Hepatocyte (in vitro differentiated cells): ENCODE measurements around the gene PCSK4. TPM values are rescaled to one million over a fixed set of nuclear protein-coding genes. Genes with fewer than 3 reads are reported as not detected.

Experiments
- DNase-seq: peaks from one replicate; pipeline ENCODE4 v3.0.0-alpha.2; 2016; ENCODE audit warnings: low spot score
- H2AFZ ChIP-seq: fragments of 200-600 bp; sonication (generic); 2 replicates; pipeline ENCODE4 v1.6.0; 2016; ENCODE audit warnings: antibody characterized with exemption, mild to moderate bottlenecking
- H3K27ac ChIP-seq: fragments of 200-600 bp; sonication (generic); 2 replicates; pipeline ENCODE4 v1.5.1; 2016; ENCODE audit warnings: mild to moderate bottlenecking
- H3K27me3 ChIP-seq: fragments of 200-600 bp; sonication (generic); 2 replicates; pipeline ENCODE4 v1.6.1; 2016
- H3K36me3 ChIP-seq: fragments of 200-600 bp; sonication (generic); replicated peaks from 2 replicates; pipeline ENCODE4 v1.5.1; 2016; ENCODE audit warnings: low read depth; ENCODE audit not compliant: insufficient read depth
- H3K4me1 ChIP-seq: fragments of 200-600 bp; sonication (generic); 2 replicates; pipeline ENCODE4 v1.5.1; 2016; ENCODE audit warnings: mild to moderate bottlenecking, moderate library complexity; ENCODE audit not compliant: insufficient read depth
- H3K4me2 ChIP-seq: fragments of 200-600 bp; sonication (generic); 2 replicates; pipeline ENCODE4 v1.6.0; 2016
- H3K4me3 ChIP-seq: fragments of 200-600 bp; sonication (generic); 2 replicates; pipeline ENCODE4 v1.5.1; 2016; ENCODE audit warnings: mild to moderate bottlenecking
- H3K79me2 ChIP-seq: fragments of 200-600 bp; sonication (generic); 2 replicates; pipeline ENCODE4 v1.6.0; 2017; ENCODE audit warnings: mild to moderate bottlenecking
- H3K9me2 ChIP-seq: fragments of 200-600 bp; sonication (generic); replicated peaks from 2 replicates; pipeline ENCODE4 v1.6.0; 2017; ENCODE audit warnings: mild to moderate bottlenecking; ENCODE audit not compliant: insufficient read depth
- H3K9me3 ChIP-seq: fragments of 200-600 bp; sonication (generic); 2 replicates; pipeline ENCODE4 v1.5.1; 2016; ENCODE audit warnings: low read depth, mild to moderate bottlenecking
- H4K20me1 ChIP-seq: fragments of 200-600 bp; sonication (generic); 2 replicates; pipeline ENCODE4 v1.6.0; 2016; ENCODE audit warnings: mild to moderate bottlenecking; ENCODE audit not compliant: insufficient read depth, poor library complexity, severe bottlenecking
- EZH2 ChIP-seq: fragments of 200-600 bp; sonication (generic); IDR thresholded peaks from 2 replicates; pipeline ENCODE4 v1.6.1; 2016; ENCODE audit warnings: antibody characterized with exemption, mild to moderate bottlenecking, borderline replicate concordance
- EZH2phosphoT487 ChIP-seq: fragments of 200-600 bp; sonication (generic); IDR thresholded peaks from one replicate; pipeline ENCODE4 v1.6.1; 2018; ENCODE audit warnings: antibody characterized with exemption, mild to moderate bottlenecking, low read depth, moderate library complexity; ENCODE audit not compliant: unreplicated experiment, severe bottlenecking
- WGBS: methylation state at CpG from one replicate; pipeline ENCODE4 v1.1.6; 2016; ENCODE audit warnings: low lambda C conversion rate; ENCODE audit errors: missing lambda C conversion rate; 5-methylcytosine and 5-hydroxymethylcytosine counted together
- polyA plus RNA-seq: library from polyadenylated mRNA; unstranded; fragments of >200 nt; fragmentation: Nextera tagmentation; extraction: Ambion mirVana; gene quantifications from 2 replicates; pipeline ENCODE4 v1.2.1, GENCODE V29; 2016
- total RNA-seq: library from RNA; depleted of rRNA; stranded (reverse); fragments of >200 nt; gene quantifications from 2 replicates; pipeline ENCODE4 v1.2.3, GENCODE V29; 2014
- TF ChIP-seq, protein P1 (sequence below): fragments of 200-600 bp; sonication (generic); IDR thresholded peaks from 2 replicates; pipeline ENCODE4 v1.5.1; 2016; ENCODE audit warnings: antibody characterized with exemption, mild to moderate bottlenecking; ENCODE audit not compliant: poor library complexity

Gene PCSK4
- total and polyA plus RNA-seq, 2 experiments from 2014 or later: 7.7 to 9.6 TPM

DNA sequence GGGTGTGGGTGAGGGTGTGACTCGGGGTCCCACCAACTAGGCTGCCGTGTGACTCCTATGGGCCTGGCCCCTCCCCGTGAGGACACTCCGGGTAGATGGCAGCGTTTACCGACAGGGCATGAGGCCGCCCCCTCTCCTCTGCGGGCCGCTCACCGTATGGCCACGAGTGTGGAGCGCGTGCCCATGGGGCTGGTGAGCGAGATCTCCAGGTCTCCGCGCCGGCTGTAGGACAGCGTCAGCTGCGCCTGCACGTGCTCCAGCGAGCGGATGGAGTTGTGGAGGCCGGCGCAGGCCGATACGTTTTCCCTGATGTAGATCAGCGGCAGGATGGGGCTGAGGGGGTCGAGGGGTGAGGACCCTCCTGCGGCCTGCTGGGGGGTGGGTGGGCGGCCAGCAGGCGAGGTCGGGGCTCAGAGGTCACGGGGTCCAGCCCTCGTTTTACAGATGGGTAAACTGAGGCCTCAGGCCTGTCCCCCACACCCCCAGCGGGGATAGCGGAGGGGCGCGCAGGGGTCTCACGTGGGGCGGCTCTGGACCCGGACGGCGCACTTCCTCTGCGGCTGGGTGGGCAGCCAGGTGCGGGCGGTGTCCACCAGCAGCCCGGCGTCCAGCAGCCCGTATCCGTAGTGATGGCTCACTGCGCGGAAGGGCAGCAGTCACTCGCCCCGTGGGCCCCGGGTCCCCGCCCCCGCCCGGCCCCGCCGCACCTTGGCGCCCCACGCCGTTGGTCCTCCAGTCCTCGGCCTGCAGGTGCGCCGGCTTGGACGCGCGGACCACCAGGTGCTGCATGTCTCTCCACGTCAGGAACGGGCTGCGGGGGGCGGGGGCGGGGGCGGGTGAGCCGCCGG is 6.8 kb downstream of the PCSK4 start:
- H2AFZ ChIP-seq: no peak overlapping the region
- no peak overlapping the region for H3K4me2 ChIP-seq
- H3K4me3 ChIP-seq: no peak overlapping the region
- no peaks in the 10 kb centered on the region for H3K9me2 ChIP-seq
- H3K79me2 ChIP-seq: peaks cover 6% of the 10 kb centered on the region
- no peak for DNase-seq
- no peak overlapping the region for H3K27ac ChIP-seq
- no peaks in the 10 kb centered on the region for H3K9me3 ChIP-seq
- H3K36me3 ChIP-seq: no peaks in the 10 kb centered on the region
- WGBS: 96% methylated on average over 28 of the region's 77 CpGs
- no peaks in the 10 kb centered on the region for H4K20me1 ChIP-seq
- TF ChIP-seq EZH2 (no peak), EZH2phosphoT487 (no peak)
- TF ChIP-seq, protein P1, sequence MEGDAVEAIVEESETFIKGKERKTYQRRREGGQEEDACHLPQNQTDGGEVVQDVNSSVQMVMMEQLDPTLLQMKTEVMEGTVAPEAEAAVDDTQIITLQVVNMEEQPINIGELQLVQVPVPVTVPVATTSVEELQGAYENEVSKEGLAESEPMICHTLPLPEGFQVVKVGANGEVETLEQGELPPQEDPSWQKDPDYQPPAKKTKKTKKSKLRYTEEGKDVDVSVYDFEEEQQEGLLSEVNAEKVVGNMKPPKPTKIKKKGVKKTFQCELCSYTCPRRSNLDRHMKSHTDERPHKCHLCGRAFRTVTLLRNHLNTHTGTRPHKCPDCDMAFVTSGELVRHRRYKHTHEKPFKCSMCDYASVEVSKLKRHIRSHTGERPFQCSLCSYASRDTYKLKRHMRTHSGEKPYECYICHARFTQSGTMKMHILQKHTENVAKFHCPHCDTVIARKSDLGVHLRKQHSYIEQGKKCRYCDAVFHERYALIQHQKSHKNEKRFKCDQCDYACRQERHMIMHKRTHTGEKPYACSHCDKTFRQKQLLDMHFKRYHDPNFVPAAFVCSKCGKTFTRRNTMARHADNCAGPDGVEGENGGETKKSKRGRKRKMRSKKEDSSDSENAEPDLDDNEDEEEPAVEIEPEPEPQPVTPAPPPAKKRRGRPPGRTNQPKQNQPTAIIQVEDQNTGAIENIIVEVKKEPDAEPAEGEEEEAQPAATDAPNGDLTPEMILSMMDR: no peak
- peaks cover under 1% of the 10 kb centered on the region for H3K4me1 ChIP-seq
- no peaks in the 10 kb centered on the region for H3K27me3 ChIP-seq

DNA sequence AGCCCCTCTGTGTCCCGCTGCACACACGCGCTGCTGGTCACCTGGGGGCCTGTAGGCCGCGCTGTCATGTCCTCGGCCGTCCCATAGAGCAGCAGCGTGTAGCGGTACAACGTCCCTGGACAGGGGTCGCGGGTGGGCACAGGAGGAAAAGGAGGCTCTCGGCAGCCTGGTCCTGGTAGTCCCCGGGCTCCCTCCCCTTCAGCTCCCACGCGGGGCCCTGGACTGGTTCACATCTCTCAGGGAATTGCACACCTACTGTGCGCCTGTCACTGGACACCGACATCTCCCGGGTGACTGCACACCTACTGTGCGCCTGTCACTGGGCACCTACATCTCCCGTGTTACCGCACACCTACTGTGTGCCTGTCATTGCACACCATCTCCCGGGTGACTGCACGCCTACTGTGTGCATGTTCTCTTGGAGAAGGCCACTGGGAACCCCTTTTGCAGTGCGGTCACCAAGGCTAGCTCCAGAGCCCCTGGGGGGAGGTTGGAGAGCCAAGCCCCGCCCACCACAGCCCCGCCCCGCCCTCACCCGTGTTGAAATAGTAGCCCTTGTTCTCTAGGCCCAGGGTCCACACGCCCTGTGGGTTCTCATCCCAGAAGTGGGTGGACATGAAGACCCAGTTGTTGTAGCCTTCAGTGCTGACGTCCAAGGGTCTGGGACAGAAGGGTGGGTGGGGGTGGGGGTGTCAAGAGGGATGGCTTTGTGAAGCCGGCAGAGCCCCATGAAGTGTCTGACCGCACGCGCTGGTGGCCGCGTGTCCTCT is 7.6 kb downstream of the PCSK4 start:
- Histone ChIP-seq H2AFZ (no peak overlapping the region), H3K4me3 (no peak overlapping the region), H3K27ac (no peak overlapping the region), H3K9me2 (no peaks in the 10 kb centered on the region), H3K4me1 (peaks cover 9% of the 10 kb centered on the region), H3K4me2 (no peak overlapping the region), H3K79me2 (peaks cover 14% of the 10 kb centered on the region), H3K36me3 (no peaks in the 10 kb centered on the region), H4K20me1 (peaks cover 2% of the 10 kb centered on the region), H3K9me3 (no peaks in the 10 kb centered on the region), H3K27me3 (no peaks in the 10 kb centered on the region)
- 93% methylated on average over 29 of the region's 37 CpGs for WGBS
- no peak for DNase-seq
- TF ChIP-seq, protein P1: no peak
- TF ChIP-seq EZH2phosphoT487 (no peak), EZH2 (no peak)

DNA sequence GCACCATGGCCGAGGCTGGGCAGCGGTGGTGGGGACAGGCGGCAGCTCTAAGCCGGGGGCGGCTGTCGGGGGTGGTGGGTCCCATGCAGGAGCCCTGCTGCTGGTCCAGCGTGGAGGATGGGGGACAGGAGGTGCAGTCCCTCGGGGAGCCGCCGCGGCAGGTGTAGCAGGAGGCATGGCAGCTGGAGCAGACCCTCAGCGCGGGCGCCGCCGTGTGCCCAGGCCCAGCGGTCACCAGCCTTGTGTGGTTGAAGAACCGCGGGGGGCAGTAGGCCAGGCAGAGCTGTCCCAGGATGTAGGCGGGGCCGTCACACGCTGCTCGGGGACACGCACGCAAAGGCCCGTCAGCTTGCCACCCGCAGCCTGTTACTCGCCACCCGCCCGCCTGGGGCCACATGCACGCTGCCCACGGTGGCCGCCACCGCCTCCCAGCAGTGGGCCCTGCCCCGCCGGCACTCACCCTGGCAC is 8.2 kb downstream of the PCSK4 start:
- no peak overlapping the region for H3K27ac ChIP-seq
- H2AFZ ChIP-seq: no peak overlapping the region
- H3K9me2 ChIP-seq: no peaks in the 10 kb centered on the region
- H3K79me2 ChIP-seq: peaks cover 20% of the 10 kb centered on the region
- TF ChIP-seq EZH2phosphoT487: no peak
- TF ChIP-seq, protein P1: no peak
- no peak for TF ChIP-seq EZH2
- no peak overlapping the region for H3K4me2 ChIP-seq
- WGBS: 93% methylated on average over 26 of the region's 36 CpGs
- no peaks in the 10 kb centered on the region for H3K36me3 ChIP-seq
- H3K27me3 ChIP-seq: no peaks in the 10 kb centered on the region
- H3K9me3 ChIP-seq: no peaks in the 10 kb centered on the region
- H3K4me3 ChIP-seq: no peak overlapping the region
- peaks cover 11% of the 10 kb centered on the region for H3K4me1 ChIP-seq
- no peak for DNase-seq
- peaks cover 7% of the 10 kb centered on the region for H4K20me1 ChIP-seq
